Measurements from ENCODE around the gene CDK5RAP1. TPM values are rescaled to one million over a fixed set of nuclear protein-coding genes. Genes with fewer than 3 reads are reported as not detected.

Gene CDK5RAP1
- total RNA-seq, 1 donor from 2014 or later = 20.4 TPM

DNA sequence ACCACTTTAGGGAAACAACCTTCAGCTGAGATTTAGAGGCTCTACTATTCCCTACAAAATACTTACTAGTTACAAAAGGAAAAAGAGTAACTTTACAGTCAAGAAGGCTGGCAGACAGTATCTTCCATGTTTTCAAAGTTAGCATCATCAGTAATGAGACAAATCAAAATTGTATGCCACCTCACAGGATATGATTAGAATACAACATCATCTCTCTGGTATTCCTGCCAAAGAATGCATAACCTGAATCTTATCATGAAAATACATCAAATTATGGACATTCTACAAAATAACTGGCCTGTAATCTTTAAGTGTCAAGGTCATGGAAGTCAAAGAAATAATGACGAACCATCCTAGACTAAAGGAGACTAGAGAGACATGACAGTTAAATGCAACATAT is 38.4 kb downstream of the CDK5RAP1 start:
- H3K36me3 ChIP-seq (ENCODE audit: control insufficient read depth in 3 of 3, insufficient read depth in 3 of 3, low read length in 3 of 3) = peaks cover 43 to 65% (median 63%) of the 10 kb centered on the region in 3 donors
- H3K9me3 ChIP-seq (ENCODE audit: control insufficient read depth in 3 of 3, low read length in 3 of 3) = no peaks in the 10 kb centered on the region
- no peak overlapping the region for H3K27ac ChIP-seq (ENCODE audit: low read depth, low read length)
- H3K4me1 ChIP-seq (ENCODE audit: control insufficient read depth in 3 of 3, insufficient read depth in 3 of 3, low read length in 3 of 3) = no peaks in the 10 kb centered on the region
- no peak overlapping the region for H3K4me3 ChIP-seq (ENCODE audit: low read length in 3 of 3)
- H3K27me3 ChIP-seq (ENCODE audit: control insufficient read depth in 3 of 3, insufficient read depth in 3 of 3, low read length in 3 of 3) = no peaks in the 10 kb centered on the region
- H3K9ac ChIP-seq (ENCODE audit: low read depth in 1 of 3, low read length in 3 of 3) = no peak overlapping the region

DNA sequence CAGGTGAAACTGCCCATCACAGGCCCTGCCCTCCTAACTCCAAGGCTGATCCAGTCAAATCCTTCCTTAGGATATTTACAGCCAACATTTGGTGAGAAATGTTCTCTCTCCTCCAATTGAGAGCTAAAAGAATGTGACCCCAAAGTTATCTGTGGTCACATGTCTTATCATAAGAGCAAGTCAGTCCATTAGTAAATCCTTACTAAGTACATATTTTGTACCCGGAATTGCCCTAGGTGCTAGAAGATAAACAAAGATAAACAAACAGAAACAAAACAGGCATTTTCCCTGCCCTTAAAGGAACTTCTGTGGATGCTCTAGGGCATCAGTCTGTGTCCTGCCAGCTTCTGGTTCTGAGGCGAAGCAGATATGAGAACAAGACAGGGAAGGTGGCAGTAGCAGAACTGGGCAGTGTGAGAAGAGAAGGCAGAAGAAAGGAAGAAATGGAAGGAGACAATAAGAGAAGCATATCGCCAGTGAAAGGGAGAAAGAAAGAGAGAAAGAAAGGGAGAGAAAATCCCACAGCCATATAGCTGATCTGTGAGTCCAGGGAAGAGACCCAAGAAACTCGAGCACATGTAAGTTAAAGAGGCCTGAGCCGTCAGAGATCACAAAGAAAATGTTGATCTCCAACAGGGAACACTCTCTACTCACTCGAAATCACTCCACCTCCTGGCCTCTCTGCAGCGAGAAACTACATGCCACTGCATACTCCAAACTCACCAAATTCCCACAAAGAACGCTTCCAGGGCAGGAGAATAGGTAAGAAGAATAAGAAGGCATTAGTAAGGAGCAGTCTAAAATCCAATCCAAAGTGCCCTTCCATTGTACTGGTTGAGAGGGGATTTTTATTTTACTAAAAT is 41.7 kb downstream of the CDK5RAP1 start:
- peaks cover 34 to 56% (median 47%) of the 10 kb centered on the region in 3 donors for H3K36me3 ChIP-seq (ENCODE audit: control insufficient read depth in 3 of 3, insufficient read depth in 3 of 3, low read length in 3 of 3)
- H3K9me3 ChIP-seq (ENCODE audit: control insufficient read depth in 3 of 3, low read length in 3 of 3) = no peaks in the 10 kb centered on the region
- no peak overlapping the region for H3K4me3 ChIP-seq (ENCODE audit: low read length in 3 of 3)
- no peak overlapping the region for H3K9ac ChIP-seq (ENCODE audit: low read depth in 1 of 3, low read length in 3 of 3)
- H3K4me1 ChIP-seq (ENCODE audit: control insufficient read depth in 3 of 3, insufficient read depth in 3 of 3, low read length in 3 of 3) = no peaks in the 10 kb centered on the region
- H3K27me3 ChIP-seq (ENCODE audit: control insufficient read depth in 3 of 3, insufficient read depth in 3 of 3, low read length in 3 of 3) = no peaks in the 10 kb centered on the region
- no peak overlapping the region for H3K27ac ChIP-seq (ENCODE audit: low read depth, low read length)

DNA sequence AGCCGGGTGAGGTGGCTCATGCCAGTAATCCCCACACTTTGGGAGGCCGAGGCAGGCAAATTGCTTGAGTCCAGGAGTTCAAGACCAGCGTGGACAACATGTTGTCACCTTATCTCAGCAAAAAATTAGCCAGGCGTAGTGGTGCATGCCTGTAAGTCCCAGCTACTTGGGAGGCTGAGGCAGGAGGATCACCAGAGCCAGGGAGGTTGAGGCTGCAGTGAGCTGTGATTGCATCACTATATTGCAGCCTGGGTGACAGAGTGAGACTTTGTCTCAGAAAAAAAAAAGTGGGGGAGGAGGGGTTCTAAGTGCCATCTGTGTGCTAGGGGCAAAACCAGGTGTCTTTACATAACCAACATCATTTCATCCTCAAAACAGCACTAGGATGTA is 48.3 kb downstream of the CDK5RAP1 start:
- H3K9me3 ChIP-seq (ENCODE audit: control insufficient read depth in 3 of 3, low read length in 3 of 3) = no peaks in the 10 kb centered on the region
- H3K27me3 ChIP-seq (ENCODE audit: control insufficient read depth in 3 of 3, insufficient read depth in 3 of 3, low read length in 3 of 3) = no peaks in the 10 kb centered on the region
- H3K4me3 ChIP-seq (ENCODE audit: low read length in 3 of 3) = no peak overlapping the region
- H3K36me3 ChIP-seq (ENCODE audit: control insufficient read depth in 3 of 3, insufficient read depth in 3 of 3, low read length in 3 of 3) = peaks cover 20 to 34% (median 33%) of the 10 kb centered on the region in 3 donors
- H3K9ac ChIP-seq (ENCODE audit: low read depth in 1 of 3, low read length in 3 of 3) = no peak overlapping the region
- no peak overlapping the region for H3K27ac ChIP-seq (ENCODE audit: low read depth, low read length)
- H3K4me1 ChIP-seq (ENCODE audit: control insufficient read depth in 3 of 3, insufficient read depth in 3 of 3, low read length in 3 of 3) = no peaks in the 10 kb centered on the region

DNA sequence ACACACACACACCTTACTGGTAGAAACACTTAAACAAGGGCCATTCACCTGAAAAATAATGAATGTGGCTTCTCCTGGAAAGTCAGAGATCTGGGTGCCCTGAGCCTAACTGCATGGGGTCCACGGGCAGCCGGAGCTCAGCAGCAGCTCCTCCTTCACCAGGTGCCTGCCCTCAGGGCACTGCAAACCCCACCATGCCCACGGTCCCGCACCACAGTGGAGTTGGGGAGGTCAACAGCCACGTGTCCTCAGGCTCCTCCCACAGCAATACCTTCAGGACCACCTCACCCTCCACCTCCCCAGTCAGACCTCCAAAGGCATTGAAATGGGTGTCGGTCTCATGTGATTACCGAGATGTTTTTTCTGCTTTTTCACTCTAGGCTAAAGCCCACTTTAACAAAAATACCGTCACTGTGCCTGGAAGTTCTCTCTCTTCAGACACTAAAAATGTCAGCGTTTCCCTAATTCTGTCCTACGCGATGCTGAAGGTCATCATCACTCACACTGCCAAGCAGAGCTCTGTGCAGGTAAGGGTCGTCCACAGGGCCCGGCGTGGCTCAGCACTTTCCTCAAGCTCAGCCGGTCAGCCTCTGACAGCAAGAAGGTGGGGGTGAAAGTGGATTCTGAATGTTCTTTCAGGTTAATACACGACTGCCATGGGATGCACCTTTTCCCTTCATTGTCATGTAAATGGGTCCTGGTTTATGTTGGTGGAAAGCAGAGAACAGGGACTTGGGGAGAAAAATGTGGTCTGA is 48.9 kb downstream of the CDK5RAP1 start:
- Histone ChIP-seq H3K4me3 (ENCODE audit: low read length in 3 of 3) (no peak overlapping the region), H3K36me3 (ENCODE audit: control insufficient read depth in 3 of 3, insufficient read depth in 3 of 3, low read length in 3 of 3) (peaks cover 24 to 33% (median 33%) of the 10 kb centered on the region in 3 donors), H3K4me1 (ENCODE audit: control insufficient read depth in 3 of 3, insufficient read depth in 3 of 3, low read length in 3 of 3) (no peaks in the 10 kb centered on the region), H3K9ac (ENCODE audit: low read depth in 1 of 3, low read length in 3 of 3) (no peak overlapping the region), H3K27ac (ENCODE audit: low read depth, low read length) (no peak overlapping the region), H3K27me3 (ENCODE audit: control insufficient read depth in 3 of 3, insufficient read depth in 3 of 3, low read length in 3 of 3) (no peaks in the 10 kb centered on the region), H3K9me3 (ENCODE audit: control insufficient read depth in 3 of 3, low read length in 3 of 3) (no peaks in the 10 kb centered on the region)

DNA sequence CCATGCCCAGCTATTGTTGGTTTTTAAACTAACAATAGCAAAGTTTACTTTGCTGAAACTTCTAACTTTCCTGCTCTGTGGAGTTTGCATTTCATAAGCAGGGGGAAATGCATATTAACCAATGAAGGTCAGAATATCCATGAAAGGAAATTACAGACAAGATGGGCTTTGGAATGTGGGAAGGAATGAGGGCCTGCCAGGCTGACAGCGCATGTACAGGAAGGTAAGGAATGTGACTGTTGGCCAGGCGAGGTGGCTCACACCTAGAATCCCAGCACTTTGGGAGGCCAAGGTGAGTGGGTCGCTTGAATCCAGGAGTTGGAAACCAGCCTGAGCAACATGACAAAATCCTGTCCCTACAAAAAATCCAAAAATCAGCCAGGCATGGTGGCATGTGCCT is 49.6 kb downstream of the CDK5RAP1 start:
- no peak overlapping the region for H3K9ac ChIP-seq (ENCODE audit: low read depth in 1 of 3, low read length in 3 of 3)
- no peaks in the 10 kb centered on the region for H3K9me3 ChIP-seq (ENCODE audit: control insufficient read depth in 3 of 3, low read length in 3 of 3)
- H3K27ac ChIP-seq (ENCODE audit: low read depth, low read length) = no peak overlapping the region
- no peaks in the 10 kb centered on the region for H3K27me3 ChIP-seq (ENCODE audit: control insufficient read depth in 3 of 3, insufficient read depth in 3 of 3, low read length in 3 of 3)
- H3K4me3 ChIP-seq (ENCODE audit: low read length in 3 of 3) = no peak overlapping the region
- H3K4me1 ChIP-seq (ENCODE audit: control insufficient read depth in 3 of 3, insufficient read depth in 3 of 3, low read length in 3 of 3) = no peaks in the 10 kb centered on the region
- peaks cover 25 to 33% (median 29%) of the 10 kb centered on the region in 3 donors for H3K36me3 ChIP-seq (ENCODE audit: control insufficient read depth in 3 of 3, insufficient read depth in 3 of 3, low read length in 3 of 3)

DNA sequence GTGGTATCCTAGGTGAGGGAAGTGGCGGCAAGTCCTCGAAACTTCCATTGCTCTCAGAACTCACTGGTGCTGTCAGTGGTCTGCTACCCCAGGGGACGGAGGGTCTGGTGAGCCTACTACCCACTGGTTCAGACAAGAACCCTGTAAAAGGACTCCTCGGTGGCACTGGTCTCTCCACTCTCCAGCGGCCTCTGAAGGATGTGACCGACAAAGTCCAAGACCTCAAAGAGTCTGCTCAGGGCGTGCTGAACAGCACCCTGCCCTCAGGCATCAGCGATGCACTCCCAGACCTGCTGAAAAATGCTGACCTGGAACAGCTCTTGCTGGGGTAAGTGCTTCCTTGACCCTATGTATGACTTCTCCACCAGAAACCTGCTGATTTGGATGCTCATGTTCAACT is 51.8 kb downstream of the CDK5RAP1 start:
- H3K9ac ChIP-seq (ENCODE audit: low read depth in 1 of 3, low read length in 3 of 3) = no peak overlapping the region
- peaks cover 21 to 31% (median 22%) of the 10 kb centered on the region in 3 donors for H3K36me3 ChIP-seq (ENCODE audit: control insufficient read depth in 3 of 3, insufficient read depth in 3 of 3, low read length in 3 of 3)
- no peaks in the 10 kb centered on the region for H3K4me1 ChIP-seq (ENCODE audit: control insufficient read depth in 3 of 3, insufficient read depth in 3 of 3, low read length in 3 of 3)
- H3K4me3 ChIP-seq (ENCODE audit: low read length in 3 of 3) = no peak overlapping the region
- H3K27me3 ChIP-seq (ENCODE audit: control insufficient read depth in 3 of 3, insufficient read depth in 3 of 3, low read length in 3 of 3) = no peaks in the 10 kb centered on the region
- H3K27ac ChIP-seq (ENCODE audit: low read depth, low read length) = no peak overlapping the region
- no peaks in the 10 kb centered on the region for H3K9me3 ChIP-seq (ENCODE audit: control insufficient read depth in 3 of 3, low read length in 3 of 3)

DNA sequence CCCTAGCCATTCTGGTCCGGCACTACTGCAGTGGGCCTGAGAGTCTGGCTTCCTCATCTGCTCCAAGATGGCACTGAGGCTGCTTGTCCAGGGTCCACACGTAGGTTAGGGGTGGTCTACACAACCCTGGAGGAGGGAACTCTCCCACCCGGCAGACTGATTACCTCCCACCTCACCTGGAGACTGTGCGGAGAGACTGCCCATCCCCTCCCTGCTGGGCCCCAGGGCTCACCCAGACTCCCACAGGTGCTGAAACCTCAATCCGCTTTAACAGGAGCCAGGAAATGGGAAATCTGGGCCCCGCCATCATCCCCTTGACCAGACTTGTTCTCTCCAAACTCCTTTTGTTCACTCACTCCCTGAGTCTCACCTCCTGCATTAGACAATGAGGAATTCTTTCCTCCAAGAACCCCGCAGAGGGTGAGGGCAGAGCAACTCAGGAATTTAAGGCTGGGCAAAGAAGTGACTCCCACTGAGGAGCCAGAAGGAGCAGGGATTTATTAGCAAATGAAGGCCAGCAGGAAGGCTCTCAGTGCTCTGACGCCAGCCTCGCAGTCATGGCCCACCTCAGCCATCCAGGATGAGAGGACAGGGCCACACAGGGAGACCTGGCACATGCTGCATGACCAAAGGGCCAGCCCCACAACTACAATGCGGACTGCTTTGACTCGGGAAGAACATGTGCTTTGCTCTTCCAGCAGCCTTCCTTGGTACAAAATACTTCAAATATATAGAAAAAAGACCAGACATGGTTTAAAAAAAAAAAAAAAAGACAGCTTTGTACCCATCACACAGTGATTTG is 53.0 kb downstream of the CDK5RAP1 start:
- Histone ChIP-seq H3K36me3 (ENCODE audit: control insufficient read depth in 3 of 3, insufficient read depth in 3 of 3, low read length in 3 of 3) (peaks cover 15 to 24% (median 19%) of the 10 kb centered on the region in 3 donors), H3K27me3 (ENCODE audit: control insufficient read depth in 3 of 3, insufficient read depth in 3 of 3, low read length in 3 of 3) (no peaks in the 10 kb centered on the region), H3K4me3 (ENCODE audit: low read length in 3 of 3) (no peak overlapping the region), H3K27ac (ENCODE audit: low read depth, low read length) (no peak overlapping the region), H3K9ac (ENCODE audit: low read depth in 1 of 3, low read length in 3 of 3) (no peak overlapping the region), H3K4me1 (ENCODE audit: control insufficient read depth in 3 of 3, insufficient read depth in 3 of 3, low read length in 3 of 3) (no peaks in the 10 kb centered on the region), H3K9me3 (ENCODE audit: control insufficient read depth in 3 of 3, low read length in 3 of 3) (no peaks in the 10 kb centered on the region)

DNA sequence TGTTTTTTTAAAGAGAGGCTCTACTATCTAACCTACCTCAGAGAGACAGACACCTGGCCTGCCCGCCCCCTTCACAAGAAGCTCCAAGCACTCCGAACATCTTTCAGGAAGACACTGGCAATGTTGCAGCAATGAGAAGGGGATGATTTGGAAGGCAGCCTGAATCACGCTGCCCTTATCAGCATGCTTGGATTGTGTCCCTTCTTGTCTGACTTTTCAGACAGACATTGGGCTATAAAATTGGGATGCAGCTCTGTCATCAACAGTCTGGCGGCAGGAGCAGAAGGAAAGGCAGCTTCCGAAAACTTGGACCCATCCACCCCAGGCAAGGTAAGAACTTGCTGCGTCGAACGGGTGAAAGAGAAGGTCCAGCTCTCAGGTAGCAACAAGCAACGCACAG is 56.0 kb downstream of the CDK5RAP1 start:
- H3K9me3 ChIP-seq (ENCODE audit: control insufficient read depth in 3 of 3, low read length in 3 of 3) = no peaks in the 10 kb centered on the region
- H3K4me3 ChIP-seq (ENCODE audit: low read length in 3 of 3) = no peak overlapping the region
- peaks cover 12 to 16% (median 12%) of the 10 kb centered on the region in 3 donors for H3K36me3 ChIP-seq (ENCODE audit: control insufficient read depth in 3 of 3, insufficient read depth in 3 of 3, low read length in 3 of 3)
- H3K9ac ChIP-seq (ENCODE audit: low read depth in 1 of 3, low read length in 3 of 3) = no peak overlapping the region
- H3K27me3 ChIP-seq (ENCODE audit: control insufficient read depth in 3 of 3, insufficient read depth in 3 of 3, low read length in 3 of 3) = peaks cover 0 to 7% (median 5%) of the 10 kb centered on the region in 3 donors
- no peaks in the 10 kb centered on the region for H3K4me1 ChIP-seq (ENCODE audit: control insufficient read depth in 3 of 3, insufficient read depth in 3 of 3, low read length in 3 of 3)
- no peak overlapping the region for H3K27ac ChIP-seq (ENCODE audit: low read depth, low read length)

DNA sequence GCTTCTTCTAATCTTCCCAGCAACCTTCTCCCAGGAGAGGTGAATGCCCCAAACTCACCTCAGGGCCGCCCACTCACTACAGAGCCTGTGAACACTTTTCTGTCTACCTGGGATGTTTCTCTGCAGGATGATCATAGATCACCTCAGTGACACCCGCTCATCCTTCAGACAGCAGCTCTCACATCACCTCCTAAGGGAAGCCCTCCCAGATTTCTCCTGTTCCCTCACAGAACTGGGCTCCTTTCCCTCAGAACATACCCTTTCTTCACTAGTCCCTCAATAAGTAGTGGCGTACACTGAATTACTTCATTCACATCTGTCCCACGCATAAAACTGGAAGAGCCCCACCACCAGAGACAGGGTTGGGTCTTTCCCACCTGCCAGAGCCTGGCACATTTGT is 57.8 kb downstream of the CDK5RAP1 start:
- H3K4me3 ChIP-seq (ENCODE audit: low read length in 3 of 3) = no peak overlapping the region
- H3K27me3 ChIP-seq (ENCODE audit: control insufficient read depth in 3 of 3, insufficient read depth in 3 of 3, low read length in 3 of 3) = peaks cover 4 to 11% (median 11%) of the 10 kb centered on the region in 3 donors
- no peaks in the 10 kb centered on the region for H3K4me1 ChIP-seq (ENCODE audit: control insufficient read depth in 3 of 3, insufficient read depth in 3 of 3, low read length in 3 of 3)
- H3K9me3 ChIP-seq (ENCODE audit: control insufficient read depth in 3 of 3, low read length in 3 of 3) = no peaks in the 10 kb centered on the region
- H3K27ac ChIP-seq (ENCODE audit: low read depth, low read length) = no peak overlapping the region
- no peak overlapping the region for H3K9ac ChIP-seq (ENCODE audit: low read depth in 1 of 3, low read length in 3 of 3)
- peaks cover 0 to 5% (median 0%) of the 10 kb centered on the region in 3 donors for H3K36me3 ChIP-seq (ENCODE audit: control insufficient read depth in 3 of 3, insufficient read depth in 3 of 3, low read length in 3 of 3)

Measured in skeletal muscle tissue (tissue), 4 donors.